ENCODE measurements around the gene SOX15. TPM values are rescaled to one million over a fixed set of nuclear protein-coding genes. Genes with fewer than 3 reads are reported as not detected.

The SOX15 gene
- total and polyA plus RNA-seq, 2 of the 13 experiments (the other 11 are each of a cell fraction or from before 2014, with no cell fraction given) = 0.07 to 0.18 TPM

DNA sequence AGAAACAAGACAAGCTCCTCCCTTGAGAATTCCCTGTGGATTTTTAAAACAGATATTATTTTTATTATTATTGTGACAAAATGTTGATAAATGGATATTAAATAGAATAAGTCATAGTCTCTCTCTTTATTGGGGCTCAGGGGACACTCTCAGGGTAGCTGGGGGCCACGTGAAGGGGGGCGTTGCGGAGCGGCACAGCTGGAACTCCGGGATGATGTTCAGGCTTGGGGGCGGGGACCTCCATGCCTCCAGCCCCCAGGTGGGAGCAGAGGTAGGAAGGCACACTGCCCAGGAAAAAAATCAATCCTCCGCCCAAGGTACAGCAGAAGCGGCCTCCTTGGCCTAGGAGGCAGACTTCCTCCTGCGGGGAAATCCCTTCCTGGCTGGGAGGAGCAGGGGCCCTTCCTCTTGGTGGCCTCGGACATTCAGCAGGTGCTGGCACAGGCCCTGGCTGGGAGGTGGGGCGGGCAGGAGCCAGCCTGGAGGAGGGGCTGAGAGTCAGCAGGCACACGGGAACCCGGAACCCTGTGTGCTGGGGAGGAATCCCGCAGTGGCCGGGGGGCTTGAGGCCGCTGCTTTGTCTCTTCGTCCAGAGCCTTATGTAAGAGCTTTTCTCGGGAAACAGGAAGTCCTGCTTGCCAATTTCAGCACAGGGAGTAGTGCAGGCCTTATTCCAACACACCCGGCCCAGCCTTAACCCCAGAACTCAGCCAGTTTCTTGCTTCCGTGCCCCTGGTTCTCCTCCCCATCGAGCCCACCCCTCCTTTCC is 31.9 kb downstream of the SOX15 start (continued):
- TF ChIP-seq ZNF234 (CRISPR knock-in tag; conservative IDR thresholded peaks at IDR 0.05) = no peak
- 0 out of 2 replicates have a peak, but pooled peaks have one; percentile 17 for TF ChIP-seq ZSCAN9 (CRISPR knock-in tag; IDR thresholded peaks at IDR 0.05; ENCODE audit: borderline replicate concordance)
- TF ChIP-seq ZNF281 (CRISPR knock-in tag; IDR thresholded peaks at IDR 0.05; ENCODE audit: borderline replicate concordance) = peak; percentile 63; the same call in 1 of the 2 replicates
- peak; percentile 32; the same call in 1 of the 2 replicates for TF ChIP-seq HDAC2 (CRISPR knock-in tag; IDR thresholded peaks at IDR 0.05)
- TF ChIP-seq, protein P1, sequence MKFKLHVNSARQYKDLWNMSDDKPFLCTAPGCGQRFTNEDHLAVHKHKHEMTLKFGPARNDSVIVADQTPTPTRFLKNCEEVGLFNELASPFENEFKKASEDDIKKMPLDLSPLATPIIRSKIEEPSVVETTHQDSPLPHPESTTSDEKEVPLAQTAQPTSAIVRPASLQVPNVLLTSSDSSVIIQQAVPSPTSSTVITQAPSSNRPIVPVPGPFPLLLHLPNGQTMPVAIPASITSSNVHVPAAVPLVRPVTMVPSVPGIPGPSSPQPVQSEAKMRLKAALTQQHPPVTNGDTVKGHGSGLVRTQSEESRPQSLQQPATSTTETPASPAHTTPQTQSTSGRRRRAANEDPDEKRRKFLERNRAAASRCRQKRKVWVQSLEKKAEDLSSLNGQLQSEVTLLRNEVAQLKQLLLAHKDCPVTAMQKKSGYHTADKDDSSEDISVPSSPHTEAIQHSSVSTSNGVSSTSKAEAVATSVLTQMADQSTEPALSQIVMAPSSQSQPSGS (CRISPR knock-in tag; IDR thresholded peaks at IDR 0.05) = no peak
- TF ChIP-seq HNF4A (CRISPR knock-in tag; IDR thresholded peaks at IDR 0.05) = no peak; the same call in 1 of the 2 replicates
- TF ChIP-seq ZBTB3 (CRISPR knock-in tag; IDR thresholded peaks at IDR 0.05; ENCODE audit: borderline replicate concordance, low read depth) = 0 out of 2 replicates have a peak, but pooled peaks have one; percentile 55
- no peak for TF ChIP-seq HHEX (CRISPR knock-in tag; IDR thresholded peaks at IDR 0.05)
- peak; percentile 46 for TF ChIP-seq SALL1 (CRISPR knock-in tag; IDR thresholded peaks at IDR 0.05)
- TF ChIP-seq ZNF691 (CRISPR knock-in tag; IDR thresholded peaks at IDR 0.05; ENCODE audit: borderline replicate concordance, low read depth) = peak; percentile 53; the same call in 1 of the 2 replicates
- TF ChIP-seq ZNF350 (CRISPR knock-in tag; IDR thresholded peaks at IDR 0.05; ENCODE audit: borderline replicate concordance, low read depth) = 0 out of 2 replicates have a peak, but pooled peaks have one; percentile 47
- TF ChIP-seq ZNF770 (CRISPR knock-in tag; IDR thresholded peaks at IDR 0.05) = 0 out of 2 replicates have a peak, but pooled peaks have one; percentile 13
- peak; percentile 60; the same call in 1 of the 2 replicates for TF ChIP-seq ZNF574 (CRISPR knock-in tag; IDR thresholded peaks at IDR 0.05)
- no peak for TF ChIP-seq GTF3A (CRISPR knock-in tag; conservative IDR thresholded peaks at IDR 0.05)
- no peak for TF ChIP-seq ZNF569 (CRISPR knock-in tag; IDR thresholded peaks at IDR 0.05; ENCODE audit: borderline replicate concordance)
- 0 out of 2 replicates have a peak, but pooled peaks have one; percentile 79 for TF ChIP-seq PCBP1 (IDR thresholded peaks at IDR 0.05; ENCODE audit: borderline replicate concordance, low read depth, low read length)

Data from HepG2 (cell line).